Measurements from ENCODE around the gene EZH1. TPM values are rescaled to one million over a fixed set of nuclear protein-coding genes. Genes with fewer than 3 reads are reported as not detected.

The EZH1 gene
- polyA plus RNA-seq, 4 donors: 8.1 to 33.0 (median 13.0) TPM

- H3K9me3 ChIP-seq (ENCODE audit: control insufficient read depth in 2 of 2, insufficient read depth in 1 of 2, low read depth in 1 of 2, low read length in 1 of 2): no peaks in the 10 kb centered on the region
- peak within 1 kb of the TSS; percentile 59 to 73 (median 65) for H3K4me3 ChIP-seq (ENCODE audit: low read depth in 1 of 3, low read length in 3 of 3)
- H3K27ac ChIP-seq (ENCODE audit: low read depth in 1 of 3, low read length in 2 of 3): peak within 1 kb of the TSS; percentile 45 to 98 (median 94)
- H3K27me3 ChIP-seq (ENCODE audit: control insufficient read depth in 3 of 3, insufficient read depth in 3 of 3, low read length in 3 of 3): peaks cover 0 to 60% (median 0%) of the 10 kb centered on the region in 3 donors
- DNase-seq: peak in 1 of 2 donors; percentile 71
- 0 to 1% (median 1%) methylated on average over 31 to 51 of the region's 51 CpGs for WGBS, 3 donors
- H3K4me1 ChIP-seq (ENCODE audit: control insufficient read depth in 3 of 3, insufficient read depth in 2 of 3, low read depth in 1 of 3, low read length in 2 of 3): peaks cover 2 to 66% (median 15%) of the 10 kb centered on the region in 3 donors
- no peak for FAIRE-seq
- peaks cover 0 to 23% (median 3%) of the 10 kb centered on the region in 3 donors for H3K36me3 ChIP-seq (ENCODE audit: control insufficient read depth in 3 of 3, insufficient read depth in 2 of 3, low read depth in 1 of 3, low read length in 3 of 3)
These were observed 68.3 kb downstream of the EZH1 start, which contains the start of gene PLEKHH3 for GRCh38 chr17:42676424-42677011. PLEKHH3 (minus strand) TSS chr17:42676994; CDS start chr17:42676563, 431 bp downstream.

DNA sequence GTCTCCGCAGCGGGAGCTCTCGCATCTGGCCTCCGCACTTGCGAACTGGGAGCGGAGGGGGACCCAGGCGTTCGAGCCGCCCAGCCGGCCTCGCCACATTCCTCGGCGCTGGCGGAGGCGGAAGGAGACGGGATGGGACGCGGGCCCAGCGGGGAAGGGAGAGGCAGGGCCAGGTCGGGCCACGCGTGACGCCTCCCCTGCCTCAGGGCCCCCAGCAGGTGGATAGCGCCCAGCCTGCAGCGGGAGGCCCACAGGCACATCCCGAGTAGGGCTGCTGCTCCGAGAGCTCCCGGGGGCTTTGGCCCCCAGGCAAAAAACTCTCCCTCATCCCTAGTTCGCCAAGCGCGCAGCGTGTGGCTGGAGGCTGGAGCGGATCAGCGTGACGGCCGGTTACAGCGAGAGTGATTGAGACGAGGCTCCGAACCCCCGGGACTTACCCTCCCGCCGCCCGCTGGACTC is 68.8 kb downstream of the EZH1 start:
- peaks cover 0 to 61% (median 0%) of the 10 kb centered on the region in 3 donors for H3K27me3 ChIP-seq (ENCODE audit: control insufficient read depth in 3 of 3, insufficient read depth in 3 of 3, low read length in 3 of 3)
- peaks cover 2 to 62% (median 15%) of the 10 kb centered on the region in 3 donors for H3K4me1 ChIP-seq (ENCODE audit: control insufficient read depth in 3 of 3, insufficient read depth in 2 of 3, low read depth in 1 of 3, low read length in 2 of 3)
- WGBS, 3 donors: 0 to 1% (median 0%) methylated on average over 26 to 43 of the region's 43 CpGs
- peak overlapping the region; percentile 59 to 73 (median 59) for H3K4me3 ChIP-seq (ENCODE audit: low read depth in 1 of 3, low read length in 3 of 3)
- DNase-seq (peak; percentile 64 to 74), FAIRE-seq (no peak)
- H3K36me3 ChIP-seq (ENCODE audit: control insufficient read depth in 3 of 3, insufficient read depth in 2 of 3, low read depth in 1 of 3, low read length in 3 of 3): peaks cover 0 to 29% (median 3%) of the 10 kb centered on the region in 3 donors
- H3K9me3 ChIP-seq (ENCODE audit: control insufficient read depth in 2 of 2, insufficient read depth in 1 of 2, low read depth in 1 of 2, low read length in 1 of 2): no peaks in the 10 kb centered on the region
- H3K27ac ChIP-seq (ENCODE audit: low read depth in 1 of 3, low read length in 2 of 3): peak overlapping the region in 2 of 3 donors; percentile 63 to 79

DNA sequence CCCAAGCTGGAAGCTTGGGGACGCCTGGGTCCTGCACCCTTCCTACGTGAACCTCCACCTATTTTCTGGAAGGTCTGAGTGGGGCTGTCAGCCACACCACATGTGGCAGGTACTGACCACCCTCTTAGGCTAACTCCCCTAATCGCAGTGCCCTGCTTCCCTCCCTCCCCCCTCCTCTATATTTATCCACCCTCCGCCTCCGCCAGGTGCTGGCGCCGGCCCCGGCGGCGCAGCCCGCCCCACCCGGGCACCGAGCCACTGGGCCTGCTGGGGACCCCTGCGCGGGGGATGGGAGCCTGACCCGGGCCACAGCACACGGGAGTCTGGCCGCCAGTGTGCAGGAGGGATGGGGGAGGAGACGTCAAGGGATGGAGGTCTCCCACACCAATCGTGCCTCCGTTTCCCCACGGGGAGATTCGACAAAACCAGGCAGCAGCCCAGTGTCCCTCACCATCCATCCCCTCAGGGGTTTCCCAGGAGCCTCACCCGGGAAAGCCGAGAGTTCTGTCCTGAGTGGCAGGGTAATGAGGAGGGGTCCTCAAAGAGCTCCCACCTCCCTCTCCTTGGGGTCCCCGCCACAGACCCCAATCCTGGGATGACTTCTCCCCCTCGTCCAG is 69.4 kb downstream of the EZH1 start:
- DNase-seq: no peak
- peak overlapping the region; percentile 59 to 73 (median 59) for H3K4me3 ChIP-seq (ENCODE audit: low read depth in 1 of 3, low read length in 3 of 3)
- WGBS, 3 donors: 2 to 3% (median 2%) methylated on average over 21 to 27 of the region's 27 CpGs
- peaks cover 2 to 61% (median 14%) of the 10 kb centered on the region in 3 donors for H3K4me1 ChIP-seq (ENCODE audit: control insufficient read depth in 3 of 3, insufficient read depth in 2 of 3, low read depth in 1 of 3, low read length in 2 of 3)
- H3K27me3 ChIP-seq (ENCODE audit: control insufficient read depth in 3 of 3, insufficient read depth in 3 of 3, low read length in 3 of 3): peaks cover 0 to 64% (median 2%) of the 10 kb centered on the region in 3 donors
- H3K9me3 ChIP-seq (ENCODE audit: control insufficient read depth in 2 of 2, insufficient read depth in 1 of 2, low read depth in 1 of 2, low read length in 1 of 2): no peaks in the 10 kb centered on the region
- H3K27ac ChIP-seq (ENCODE audit: low read depth in 1 of 3, low read length in 2 of 3): peak overlapping the region in 2 of 3 donors; percentile 63 to 79
- no peak for FAIRE-seq
- H3K36me3 ChIP-seq (ENCODE audit: control insufficient read depth in 3 of 3, insufficient read depth in 2 of 3, low read depth in 1 of 3, low read length in 3 of 3): peaks cover 0 to 34% (median 3%) of the 10 kb centered on the region in 3 donors

- peak overlapping the region in 1 of 3 donors; percentile 57 for H3K27ac ChIP-seq (ENCODE audit: low read depth in 1 of 3, low read length in 2 of 3)
- H3K9me3 ChIP-seq (ENCODE audit: control insufficient read depth in 2 of 2, insufficient read depth in 1 of 2, low read depth in 1 of 2, low read length in 1 of 2): no peaks in the 10 kb centered on the region
- H3K27me3 ChIP-seq (ENCODE audit: control insufficient read depth in 3 of 3, insufficient read depth in 3 of 3, low read length in 3 of 3): peaks cover 0 to 65% (median 2%) of the 10 kb centered on the region in 3 donors
- H3K4me3 ChIP-seq (ENCODE audit: low read depth in 1 of 3, low read length in 3 of 3): peak overlapping the region in 2 of 3 donors; percentile 33 to 59
- FAIRE-seq: no peak
- peaks cover 2 to 57% (median 11%) of the 10 kb centered on the region in 3 donors for H3K4me1 ChIP-seq (ENCODE audit: control insufficient read depth in 3 of 3, insufficient read depth in 2 of 3, low read depth in 1 of 3, low read length in 2 of 3)
- H3K36me3 ChIP-seq (ENCODE audit: control insufficient read depth in 3 of 3, insufficient read depth in 2 of 3, low read depth in 1 of 3, low read length in 3 of 3): peaks cover 0 to 37% (median 3%) of the 10 kb centered on the region in 3 donors
- WGBS, 3 donors: 9 to 25% (median 25%) methylated on average over 9 of the region's 9 CpGs
- DNase-seq: no peak
These were observed 70.0 kb downstream of the EZH1 start for GRCh38 chr17:42674755-42675347.

- DNase-seq: peak in 1 of 2 donors; percentile 50
- H3K9me3 ChIP-seq (ENCODE audit: control insufficient read depth in 2 of 2, insufficient read depth in 1 of 2, low read depth in 1 of 2, low read length in 1 of 2): no peaks in the 10 kb centered on the region
- H3K36me3 ChIP-seq (ENCODE audit: control insufficient read depth in 3 of 3, insufficient read depth in 2 of 3, low read depth in 1 of 3, low read length in 3 of 3): peaks cover 0 to 44% (median 3%) of the 10 kb centered on the region in 3 donors
- peaks cover 0 to 72% (median 2%) of the 10 kb centered on the region in 3 donors for H3K27me3 ChIP-seq (ENCODE audit: control insufficient read depth in 3 of 3, insufficient read depth in 3 of 3, low read length in 3 of 3)
- peaks cover 2 to 51% (median 11%) of the 10 kb centered on the region in 3 donors for H3K4me1 ChIP-seq (ENCODE audit: control insufficient read depth in 3 of 3, insufficient read depth in 2 of 3, low read depth in 1 of 3, low read length in 2 of 3)
- WGBS, 3 donors: 8 to 12% (median 12%) methylated on average over 28 to 32 of the region's 32 CpGs
- peak overlapping the region in 1 of 3 donors; percentile 20 for H3K4me3 ChIP-seq (ENCODE audit: low read depth in 1 of 3, low read length in 3 of 3)
- H3K27ac ChIP-seq (ENCODE audit: low read depth in 1 of 3, low read length in 2 of 3): peak overlapping the region in 1 of 3 donors; percentile 57
- no peak for FAIRE-seq
These were observed 70.7 kb downstream of the EZH1 start for GRCh38 chr17:42673885-42674754.

DNA sequence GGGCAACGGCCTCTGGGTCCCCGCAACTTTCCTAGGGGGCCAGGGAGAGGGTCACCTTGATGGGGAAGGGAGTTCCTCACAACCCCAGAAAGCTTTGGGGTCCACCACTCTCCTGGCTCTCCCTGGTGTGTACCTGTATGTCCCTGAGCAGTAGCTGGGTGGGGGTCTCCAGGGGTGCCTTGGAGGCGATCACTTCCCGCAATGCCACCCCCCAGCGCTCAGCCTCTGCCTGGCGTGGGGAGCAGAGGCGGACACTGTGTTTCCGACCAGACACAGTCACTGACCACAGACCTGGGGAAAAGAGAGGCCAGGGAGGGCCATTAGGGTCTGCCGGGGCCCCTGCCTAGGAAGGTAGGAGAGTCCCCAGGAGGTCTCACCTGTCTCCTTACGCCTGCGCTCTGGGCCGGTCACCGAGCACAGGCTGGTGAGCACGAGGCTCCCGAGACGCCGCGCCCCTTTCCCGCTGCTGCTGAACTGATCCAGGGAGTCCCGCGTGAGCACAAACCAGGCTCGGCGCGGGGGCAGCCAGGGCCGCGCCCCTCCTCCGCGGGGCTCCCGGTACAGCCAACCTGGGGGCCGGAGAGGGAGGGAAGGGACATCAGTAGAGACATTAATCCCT is 71.5 kb downstream of the EZH1 start:
- DNase-seq (no peak), FAIRE-seq (no peak)
- Histone ChIP-seq H3K4me1 (ENCODE audit: control insufficient read depth in 3 of 3, insufficient read depth in 2 of 3, low read depth in 1 of 3, low read length in 2 of 3) (peaks cover 2 to 43% (median 9%) of the 10 kb centered on the region in 3 donors), H3K27me3 (ENCODE audit: control insufficient read depth in 3 of 3, insufficient read depth in 3 of 3, low read length in 3 of 3) (peaks cover 0 to 73% (median 2%) of the 10 kb centered on the region in 3 donors), H3K9me3 (ENCODE audit: control insufficient read depth in 2 of 2, insufficient read depth in 1 of 2, low read depth in 1 of 2, low read length in 1 of 2) (no peaks in the 10 kb centered on the region), H3K4me3 (ENCODE audit: low read depth in 1 of 3, low read length in 3 of 3) (no peak overlapping the region), H3K27ac (ENCODE audit: low read depth in 1 of 3, low read length in 2 of 3) (no peak overlapping the region), H3K36me3 (ENCODE audit: control insufficient read depth in 3 of 3, insufficient read depth in 2 of 3, low read depth in 1 of 3, low read length in 3 of 3) (peaks cover 0 to 49% (median 3%) of the 10 kb centered on the region in 3 donors)
- 47 to 59% (median 55%) methylated on average over 22 to 30 of the region's 30 CpGs for WGBS, 3 donors

- no peak overlapping the region for H3K27ac ChIP-seq (ENCODE audit: low read depth in 1 of 3, low read length in 2 of 3)
- FAIRE-seq: no peak
- no peaks in the 10 kb centered on the region for H3K9me3 ChIP-seq (ENCODE audit: control insufficient read depth in 2 of 2, insufficient read depth in 1 of 2, low read depth in 1 of 2, low read length in 1 of 2)
- no peak for DNase-seq
- H3K4me1 ChIP-seq (ENCODE audit: control insufficient read depth in 3 of 3, insufficient read depth in 2 of 3, low read depth in 1 of 3, low read length in 2 of 3): peaks cover 0 to 43% (median 10%) of the 10 kb centered on the region in 3 donors
- H3K36me3 ChIP-seq (ENCODE audit: control insufficient read depth in 3 of 3, insufficient read depth in 2 of 3, low read depth in 1 of 3, low read length in 3 of 3): peaks cover 0 to 61% (median 3%) of the 10 kb centered on the region in 3 donors
- WGBS, 3 donors: 81 to 85% (median 83%) methylated on average over 25 to 28 of the region's 28 CpGs
- no peak overlapping the region for H3K4me3 ChIP-seq (ENCODE audit: low read depth in 1 of 3, low read length in 3 of 3)
- H3K27me3 ChIP-seq (ENCODE audit: control insufficient read depth in 3 of 3, insufficient read depth in 3 of 3, low read length in 3 of 3): peaks cover 0 to 73% (median 2%) of the 10 kb centered on the region in 3 donors
These were observed 72.8 kb downstream of the EZH1 start for GRCh38 chr17:42672038-42672437.
